ENCODE measurements around the gene CEP85. TPM values are rescaled to one million over a fixed set of nuclear protein-coding genes. Genes with fewer than 3 reads are reported as not detected.

CEP85 gene
- total RNA-seq, 1 experiment from 2014 or later, result 11.1 TPM

GRCh38 chr1:26289158-26290059 is 55.4 kb downstream of the CEP85 start:
- ChIA-PET POLR2A (interaction anchor here (0.6 to 2.6 kb wide), 3 partner anchors 10 to 417 kb away, joined by 4 to 9 read pairs (median 7); partner anchors contain the start of gene SH3BGRL3), CTCF (interaction anchor here (0.6 to 1.7 kb wide), 8 partner anchors 10 to 128 kb away, joined by 3 to 5 read pairs (median 3); no protein-coding TSS in a partner anchor)
- no peak for DNase-seq (ENCODE audit: unreplicated experiment)
- Mint-ChIP-seq H3K4me1 (ENCODE audit: insufficient read depth, unreplicated experiment) (peaks cover 10% of the 10 kb centered on the region), H3K27ac (ENCODE audit: low read depth, unreplicated experiment) (no peak overlapping the region), H3K36me3 (ENCODE audit: insufficient read depth, unreplicated experiment) (peaks cover 5% of the 10 kb centered on the region), H3K27me3 (ENCODE audit: insufficient read depth, unreplicated experiment) (no peaks in the 10 kb centered on the region), H3K4me3 (ENCODE audit: unreplicated experiment) (no peak overlapping the region), H3K9me3 (ENCODE audit: unreplicated experiment) (no peaks in the 10 kb centered on the region)
- BruUV-seq (replicated peaks), result no TSS peak
- TF ChIP-seq CTCF (IDR thresholded peaks at IDR 0.05; ENCODE audit: unreplicated experiment), result no peak
- intact Hi-C loops (cut with micrococcal nuclease), result no loop called here

- intact Hi-C loops (cut with micrococcal nuclease), result no loop called here
- Mint-ChIP-seq H3K4me3 (ENCODE audit: unreplicated experiment) (no peak overlapping the region), H3K27me3 (ENCODE audit: insufficient read depth, unreplicated experiment) (no peaks in the 10 kb centered on the region), H3K4me1 (ENCODE audit: insufficient read depth, unreplicated experiment) (peaks cover under 1% of the 10 kb centered on the region), H3K36me3 (ENCODE audit: insufficient read depth, unreplicated experiment) (peaks cover 5% of the 10 kb centered on the region), H3K9me3 (ENCODE audit: unreplicated experiment) (no peaks in the 10 kb centered on the region), H3K27ac (ENCODE audit: low read depth, unreplicated experiment) (no peak overlapping the region)
- no peak for TF ChIP-seq CTCF (IDR thresholded peaks at IDR 0.05; ENCODE audit: unreplicated experiment)
- ChIA-PET CTCF (interaction anchor here (0.6 to 1.0 kb wide), 3 partner anchors 9 to 634 kb away, joined by 3 to 6 read pairs (median 4); no protein-coding TSS in a partner anchor), POLR2A (interaction anchor here (0.6 to 2.6 kb wide), 3 partner anchors 9 to 480 kb away, joined by 3 to 9 read pairs (median 4); partner anchors contain the start of gene SH3BGRL3)
- DNase-seq (ENCODE audit: unreplicated experiment), result no peak
- BruUV-seq (replicated peaks), result no TSS peak
Measured at GRCh38 chr1:26290122-26290881, 56.3 kb downstream of the CEP85 start.

GRCh38 chr1:26290882-26291261 is 56.9 kb downstream of the CEP85 start:
- no peaks in the 10 kb centered on the region for H3K9me3 Mint-ChIP-seq (ENCODE audit: unreplicated experiment)
- BruUV-seq (replicated peaks), result no TSS peak

More at GRCh38 chr1:26290882-26291261, 56.9 kb downstream of the CEP85 start:
- no peaks in the 10 kb centered on the region for H3K27me3 Mint-ChIP-seq (ENCODE audit: insufficient read depth, unreplicated experiment)
- no peak overlapping the region for H3K4me3 Mint-ChIP-seq (ENCODE audit: unreplicated experiment)
- peaks cover 5% of the 10 kb centered on the region for H3K36me3 Mint-ChIP-seq (ENCODE audit: insufficient read depth, unreplicated experiment)
- ChIA-PET POLR2A (interaction anchor here (0.6 to 2.6 kb wide), 2 partner anchors 8 to 11 kb away, joined by 4 to 9 read pairs; partner anchors contain the start of gene SH3BGRL3), CTCF (interaction anchor here (1.0 kb wide), 1 partner anchor 15 kb away, joined by 4 read pairs; no protein-coding TSS in a partner anchor)
- intact Hi-C loops (cut with micrococcal nuclease), result no loop called here
- no peak for TF ChIP-seq CTCF (IDR thresholded peaks at IDR 0.05; ENCODE audit: unreplicated experiment)
- no peak for DNase-seq (ENCODE audit: unreplicated experiment)
- H3K4me1 Mint-ChIP-seq (ENCODE audit: insufficient read depth, unreplicated experiment), result no peaks in the 10 kb centered on the region
- no peak overlapping the region for H3K27ac Mint-ChIP-seq (ENCODE audit: low read depth, unreplicated experiment)

All from MCF 10A (cell line).